ENCODE data around the gene RIOK3.
"Not testable (repeated sequence)": the region's sequence is repeated elsewhere in the genome, so short reads cannot be mapped to it uniquely, and the experiment has no call there.

Gene RIOK3

GRCh38 chr18:23498877-23499276 is 45.8 kb downstream of the RIOK3 start:
- DNase-seq, result peak; percentile 75

- DNase-seq, result peak; percentile 45
These were observed 46.2 kb downstream of the RIOK3 start for GRCh38 chr18:23499291-23499781.

GRCh38 chr18:23501626-23502025 is 48.5 kb downstream of the RIOK3 start:
- no peak for DNase-seq

GRCh38 chr18:23502516-23503037 is 49.5 kb downstream of the RIOK3 start:
- no peak for DNase-seq

GRCh38 chr18:23503038-23503962 is 50.2 kb downstream of the RIOK3 start, which contains the start of gene RMC1:
Gene RMC1 (plus strand): TSS chr18:23503511. CDS start chr18:23503619, 108 bp downstream.
- peak; percentile 92 for DNase-seq

GRCh38 chr18:23503963-23504344 is 50.9 kb downstream of the RIOK3 start:
- no peak for DNase-seq

GRCh38 chr18:23504720-23505119 is 51.6 kb downstream of the RIOK3 start:
- no peak for DNase-seq

GRCh38 chr18:23506393-23506792 is 53.3 kb downstream of the RIOK3 start:
- DNase-seq, result no peak

GRCh38 chr18:23510923-23511322 is 57.8 kb downstream of the RIOK3 start:
- not testable (repeated sequence) for DNase-seq

- not testable (repeated sequence) for DNase-seq
These were observed 59.1 kb downstream of the RIOK3 start for GRCh38 chr18:23512216-23512615.

GRCh38 chr18:23512641-23513040 is 59.6 kb downstream of the RIOK3 start:
- no peak for DNase-seq

GRCh38 chr18:23515911-23516546 is 62.9 kb downstream of the RIOK3 start:
- DNase-seq, result peak; percentile 77

GRCh38 chr18:23519734-23520133 is 66.6 kb downstream of the RIOK3 start:
- DNase-seq, result peak; percentile 36

- no peak for DNase-seq
These were observed 68.2 kb downstream of the RIOK3 start for GRCh38 chr18:23521271-23521670.

GRCh38 chr18:23521907-23522306 is 68.8 kb downstream of the RIOK3 start:
- DNase-seq, result no peak

GRCh38 chr18:23523429-23524212 is 70.5 kb downstream of the RIOK3 start:
- DNase-seq, result peak; percentile 43

- no peak for DNase-seq
These were observed 71.2 kb downstream of the RIOK3 start for GRCh38 chr18:23524213-23524707.

GRCh38 chr18:23526501-23527063 is 73.5 kb downstream of the RIOK3 start:
- no peak for DNase-seq

GRCh38 chr18:23528580-23529472 is 75.7 kb downstream of the RIOK3 start:
- peak; percentile 58 for DNase-seq

GRCh38 chr18:23529604-23530003 is 76.5 kb downstream of the RIOK3 start:
- DNase-seq, result peak; percentile 61

GRCh38 chr18:23530195-23530594 is 77.1 kb downstream of the RIOK3 start:
- no peak for DNase-seq

Data from EL (cell line).